Stimulated activated CD4-positive, alpha-beta T cell treated with anti-CD3 and anti-CD28 coated beads, Interleukin-12 subunit alpha, Interleukin-12 subunit beta, amount 100 ng/mL, for 48 hours (primary cell): ENCODE measurements around the gene L3MBTL4.

Source experiments
- DNase-seq, 3 donors: peaks; one replicate each; pipeline ENCODE4 v3.0.0-alpha.2; 2020; ENCODE audit warnings: low read depth in 2 of 3, low spot score in 1 of 3

L3MBTL4 gene

DNA sequence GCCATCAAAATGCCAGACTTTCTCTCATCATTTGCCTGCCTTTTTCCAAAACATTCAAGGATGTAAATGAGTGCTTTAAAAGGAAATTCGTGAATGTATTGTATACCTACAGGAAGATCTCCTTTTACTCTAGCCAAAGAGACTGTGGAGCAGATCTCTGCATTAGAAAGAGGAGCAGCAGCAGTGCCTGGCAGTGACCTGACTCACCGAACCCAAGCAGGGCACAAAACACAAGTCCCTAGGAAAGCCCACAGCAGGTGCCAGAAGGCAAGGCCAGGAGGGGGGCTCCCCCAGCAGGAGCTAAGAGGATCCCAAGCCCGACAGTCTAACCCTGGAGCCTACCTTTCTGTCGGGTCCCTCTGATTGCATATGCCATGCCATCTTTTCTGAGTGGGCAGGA is 47.9 kb downstream of the L3MBTL4 start:
- DNase-seq: no peak

DNA sequence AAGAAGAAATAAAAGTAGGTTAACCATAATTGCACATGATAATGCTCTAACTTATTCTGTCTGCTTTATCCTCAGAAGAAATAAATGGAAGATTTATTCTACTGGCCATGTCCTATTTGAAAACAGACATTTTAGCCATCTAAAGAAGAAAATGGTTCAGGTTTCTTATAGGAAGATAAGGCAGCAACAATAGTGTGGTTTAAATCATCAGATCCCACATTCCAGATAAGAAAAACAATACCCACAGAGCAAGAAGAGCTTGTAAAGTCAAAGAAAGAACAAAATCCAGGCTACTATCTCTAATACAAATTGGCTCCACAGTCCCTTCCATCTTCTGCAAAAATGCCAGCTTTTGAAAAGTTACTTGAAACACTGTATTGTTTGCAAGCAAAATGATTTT is 49.3 kb downstream of the L3MBTL4 start:
- DNase-seq: no peak

DNA sequence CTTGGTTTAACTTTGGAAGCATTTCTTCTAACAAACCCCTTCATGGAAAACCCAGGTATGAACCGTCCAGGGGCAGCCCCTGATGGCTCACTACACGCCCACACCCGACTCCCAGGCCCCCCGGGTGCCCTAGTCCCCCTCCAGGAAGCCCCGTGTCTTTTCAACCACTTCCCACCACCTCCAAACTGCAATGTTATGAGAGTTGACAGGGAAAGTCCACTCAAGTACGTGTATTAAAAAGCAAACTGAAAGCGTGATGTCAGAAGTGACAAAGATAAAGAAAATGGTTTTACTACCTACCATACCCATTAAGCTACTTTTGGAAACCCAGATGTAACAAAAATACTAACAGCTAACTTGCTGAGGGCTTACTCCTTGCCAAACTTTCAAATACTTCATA is 51.5 kb downstream of the L3MBTL4 start:
- no peak for DNase-seq

DNA sequence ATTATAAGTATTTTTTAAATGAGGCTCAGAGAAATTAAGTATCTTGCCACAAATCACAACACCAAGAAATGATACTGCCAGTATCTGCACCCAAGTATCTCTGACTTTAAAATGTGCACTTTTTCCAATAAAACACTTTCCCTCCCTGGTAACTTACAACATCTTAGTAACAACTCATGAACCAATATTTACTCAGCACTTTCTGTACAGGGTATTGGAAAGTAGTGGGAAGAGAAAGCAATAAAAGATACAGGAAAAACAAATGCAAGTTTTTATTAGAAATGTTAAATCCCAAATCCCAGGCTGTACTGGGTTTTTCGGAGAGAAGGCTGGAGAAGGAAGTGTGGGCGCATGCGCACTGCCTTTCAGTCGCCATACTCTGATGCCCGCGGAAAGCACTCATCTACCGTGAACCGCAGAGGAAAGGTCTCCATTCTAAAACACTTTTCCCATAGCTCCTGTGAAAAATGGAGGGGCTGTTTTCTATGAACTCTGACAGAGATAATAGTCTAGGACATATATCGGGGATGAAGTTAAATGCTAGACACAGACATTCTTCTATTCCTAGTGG is 52.1 kb downstream of the L3MBTL4 start:
- DNase-seq: no peak

DNA sequence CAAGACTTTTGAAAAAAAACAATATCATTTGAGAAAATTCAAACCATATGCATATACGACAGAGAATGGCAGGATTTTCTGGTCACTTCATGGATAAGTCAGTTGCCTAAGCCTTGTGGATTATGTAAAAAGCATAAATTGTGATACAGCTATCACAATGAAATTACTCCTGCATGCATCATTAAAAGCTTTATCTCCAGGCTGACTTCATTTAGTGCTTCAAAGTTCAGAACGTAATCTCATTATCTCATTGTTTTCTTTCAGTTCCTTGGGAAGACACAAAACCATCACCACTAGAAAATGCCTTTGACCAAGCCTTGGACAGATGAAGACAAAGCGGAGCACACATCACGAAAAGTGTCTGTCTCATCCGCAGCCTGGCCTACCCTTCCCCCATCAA is 57.0 kb downstream of the L3MBTL4 start:
- no peak for DNase-seq

DNA sequence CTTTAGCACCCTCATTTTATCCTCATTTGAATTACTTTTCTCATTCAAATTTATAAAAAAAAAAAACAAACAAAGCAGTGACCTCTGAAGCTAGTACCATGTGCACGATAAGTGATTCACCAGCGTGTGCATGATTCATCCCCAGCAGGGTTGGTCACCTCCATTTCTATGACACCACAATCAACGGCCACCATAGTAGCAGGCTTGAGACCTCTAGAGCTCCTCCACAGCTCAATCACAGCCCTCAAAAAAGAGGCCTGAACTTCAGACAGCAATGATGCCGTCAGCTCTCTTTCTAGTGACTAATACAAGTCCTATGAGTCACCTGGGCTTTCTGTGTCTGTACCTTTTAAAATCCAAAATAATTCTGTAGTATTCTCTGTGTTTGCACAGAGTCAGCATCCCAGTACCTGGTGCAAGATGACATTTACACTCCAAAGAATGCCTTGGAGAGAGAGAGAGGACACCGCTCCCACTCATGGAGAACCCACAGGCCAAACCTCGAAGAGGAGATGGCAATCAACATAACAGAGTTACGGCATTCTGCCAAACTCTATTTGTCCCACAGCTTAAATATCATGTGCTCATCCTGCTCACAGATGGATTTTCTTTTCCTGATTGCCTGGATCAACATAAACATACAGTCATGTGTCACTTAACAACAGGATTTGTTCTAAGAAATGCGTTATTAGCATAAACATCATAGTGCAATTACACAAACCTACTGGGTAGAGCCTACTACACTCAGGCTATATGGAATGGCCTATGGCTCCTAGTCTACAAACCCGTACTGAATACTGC is 58.7 kb downstream of the L3MBTL4 start:
- DNase-seq: no peak

DNA sequence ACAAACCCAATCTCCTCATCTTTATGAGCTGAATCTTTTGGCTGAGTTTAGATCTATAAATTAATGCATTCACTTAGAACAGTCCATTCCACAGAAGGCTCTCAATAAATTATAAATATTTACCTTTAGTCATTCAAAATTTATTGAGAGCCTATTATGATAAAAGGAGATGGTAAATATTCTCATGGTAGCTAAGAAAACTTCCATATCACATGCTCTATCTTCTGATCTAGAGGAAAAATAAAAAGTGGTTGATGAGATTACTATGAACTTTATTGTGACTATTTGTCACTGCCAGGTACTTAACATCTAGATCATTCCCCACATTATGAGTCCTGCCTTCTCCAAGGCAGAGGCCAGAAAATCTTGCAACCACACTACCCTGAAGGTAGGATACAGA is 62.4 kb downstream of the L3MBTL4 start:
- no peak for DNase-seq

DNA sequence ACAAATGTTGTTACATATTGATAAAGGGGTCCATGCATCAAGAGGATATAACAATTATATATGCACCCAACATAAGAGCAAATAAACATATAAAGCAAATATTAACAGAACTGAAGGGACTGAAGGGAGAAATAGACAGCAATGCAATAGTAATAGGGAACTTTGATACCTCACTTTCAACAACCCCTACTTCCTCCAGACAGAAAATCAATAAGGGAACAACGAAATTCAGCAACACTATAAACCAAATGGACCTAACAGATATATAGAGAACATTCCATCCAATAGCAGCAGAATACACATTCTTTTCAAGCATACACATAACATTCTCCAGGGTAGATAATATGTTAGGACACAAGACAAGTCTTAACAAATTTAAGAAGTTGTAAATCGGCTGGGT is 71.7 kb downstream of the L3MBTL4 start:
- no peak for DNase-seq

DNA sequence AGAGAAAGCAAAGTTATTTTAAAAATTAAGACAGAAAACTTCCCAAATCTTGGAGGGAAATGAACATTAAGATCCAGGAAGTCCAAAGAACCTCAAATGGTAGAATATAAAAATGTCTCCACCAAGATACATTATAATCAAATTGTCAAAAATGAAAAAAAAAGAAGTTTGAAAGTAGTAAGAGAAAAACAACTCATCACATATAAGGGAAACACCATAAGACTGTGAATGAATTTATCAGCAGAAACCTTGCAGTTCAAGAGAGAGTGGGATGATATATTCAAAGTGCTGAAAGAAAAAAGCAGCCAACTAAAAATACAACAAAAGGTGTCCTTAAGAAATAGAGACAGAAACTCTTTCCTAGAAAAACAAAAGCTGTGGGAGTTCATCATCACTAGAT is 73.0 kb downstream of the L3MBTL4 start:
- DNase-seq: no peak

DNA sequence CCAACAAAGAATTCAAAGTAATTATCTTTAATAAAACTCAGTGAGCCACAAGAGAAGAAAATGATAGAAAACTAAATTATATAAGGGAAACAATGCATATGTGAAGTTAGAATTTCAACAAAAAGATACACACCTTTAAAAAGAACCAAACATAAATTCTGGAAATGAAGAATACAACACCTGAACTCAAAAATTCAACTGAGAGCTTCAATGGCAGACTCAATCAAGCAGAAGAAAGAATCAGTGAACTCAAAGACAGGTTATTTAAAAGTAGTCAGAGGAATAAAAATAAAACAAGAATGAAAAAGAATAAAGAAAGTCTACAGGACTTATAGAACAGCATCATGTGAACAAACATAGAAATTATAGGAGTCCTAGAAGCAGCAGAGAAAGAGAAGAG is 73.4 kb downstream of the L3MBTL4 start:
- no peak for DNase-seq

DNA sequence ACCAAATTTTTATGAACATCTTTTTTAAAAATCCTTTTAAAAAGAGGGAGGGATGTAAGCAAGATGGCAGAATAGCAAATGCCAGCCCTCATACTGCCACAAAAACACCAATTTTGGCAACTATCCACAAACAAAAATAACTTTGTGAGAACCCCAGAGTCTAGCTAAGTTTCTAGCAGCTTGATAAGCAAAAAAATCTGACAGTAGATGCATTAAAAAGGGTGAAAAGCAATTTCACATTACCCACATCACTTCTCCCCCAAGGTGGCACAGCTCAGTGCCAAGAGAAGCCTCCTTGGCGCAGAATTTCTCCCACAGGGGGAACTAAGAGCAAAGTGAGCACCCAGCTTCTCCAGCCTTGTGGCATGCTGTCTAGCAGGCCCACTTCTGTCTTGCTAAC is 74.6 kb downstream of the L3MBTL4 start:
- no peak for DNase-seq

DNA sequence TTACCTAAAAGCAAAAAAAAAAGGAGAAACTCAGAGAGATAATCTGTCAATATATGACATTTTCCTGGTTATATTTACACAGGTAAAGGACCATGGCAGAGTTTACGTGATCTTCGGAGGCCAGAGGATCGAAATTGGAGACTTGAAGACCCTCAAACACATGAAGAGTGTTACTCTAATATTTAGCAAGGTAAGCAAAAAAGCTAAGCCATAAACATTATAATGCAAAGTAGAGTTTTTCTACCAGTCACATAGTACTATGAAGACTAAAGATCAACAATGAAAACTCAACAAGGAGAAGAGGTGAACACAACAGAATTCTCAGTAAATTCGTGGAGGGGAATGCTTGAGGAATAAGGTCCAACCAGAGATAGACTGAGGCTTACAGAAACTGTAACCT is 78.5 kb downstream of the L3MBTL4 start:
- DNase-seq: no peak

DNA sequence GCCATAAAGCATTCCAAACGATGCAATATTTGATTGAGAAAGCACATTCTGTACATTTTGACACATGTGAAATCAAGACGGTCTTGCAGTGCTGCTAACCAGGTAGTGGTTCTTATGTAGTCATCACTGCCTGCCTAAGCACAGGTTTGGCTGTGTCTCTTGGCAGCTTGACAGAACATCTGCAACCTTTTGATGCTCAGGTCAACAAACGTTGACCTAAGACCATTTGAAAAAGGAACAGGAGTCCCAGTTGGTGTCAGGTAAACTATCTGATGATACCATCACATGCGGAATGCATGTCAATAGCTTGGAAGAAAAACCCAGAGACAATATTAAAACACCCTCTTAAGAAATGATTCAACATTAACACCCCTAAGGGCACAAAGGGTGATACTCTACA is 80.7 kb downstream of the L3MBTL4 start:
- DNase-seq: no peak

DNA sequence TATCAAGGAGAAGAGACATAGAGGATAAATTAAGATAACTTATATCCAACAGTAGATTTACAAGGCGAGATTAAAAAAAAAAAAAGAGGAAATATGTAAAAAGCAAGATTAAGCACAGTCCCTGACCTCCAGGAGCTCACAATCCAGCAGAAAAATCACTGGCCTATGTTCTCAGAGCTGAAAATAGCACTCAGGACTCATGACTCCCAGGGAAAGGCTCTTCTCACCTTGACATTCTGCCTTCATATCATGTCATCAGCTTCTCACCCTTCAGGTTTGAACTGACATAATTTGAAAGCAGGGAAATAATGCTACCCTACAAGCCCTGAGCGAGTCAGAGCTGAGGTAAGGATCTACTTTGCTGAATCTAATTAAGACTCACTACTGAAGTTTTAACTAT is 82.8 kb downstream of the L3MBTL4 start:
- DNase-seq: no peak

DNA sequence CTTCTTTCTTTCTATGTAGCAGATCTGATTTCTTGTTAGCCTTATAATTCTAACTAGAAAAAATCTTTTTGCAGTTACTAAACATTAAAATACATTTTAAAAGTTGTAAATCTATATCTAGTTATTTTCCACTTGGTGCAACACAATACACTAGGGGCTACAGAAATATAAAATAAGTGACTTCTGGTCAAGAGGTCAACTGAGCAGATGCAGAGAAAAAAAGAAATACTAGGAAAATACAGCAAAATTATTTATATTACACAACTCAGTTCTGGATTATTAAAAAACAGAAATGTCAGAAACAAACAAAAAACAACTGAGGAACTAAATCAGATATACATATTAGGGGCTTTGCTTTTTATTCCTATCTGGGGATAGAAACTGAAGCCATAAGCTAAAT is 83.9 kb downstream of the L3MBTL4 start:
- no peak for DNase-seq

DNA sequence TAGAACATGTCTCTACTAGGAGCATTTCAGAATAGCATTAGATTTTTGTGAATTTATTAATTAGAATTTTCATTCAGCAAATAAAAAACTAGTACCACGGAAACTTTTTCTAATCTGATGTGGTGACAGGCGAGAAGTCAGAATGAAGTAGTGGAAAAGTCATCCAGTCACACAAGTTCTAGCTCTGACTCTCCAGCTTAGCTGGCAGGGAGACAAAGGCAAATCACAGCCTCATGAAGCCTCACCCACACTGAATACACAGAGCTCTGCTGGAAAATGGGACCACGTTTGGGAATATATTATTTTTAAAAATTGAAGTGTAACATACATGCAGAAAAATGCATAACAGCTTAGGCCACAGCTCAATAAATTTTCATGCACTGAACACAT is 86.1 kb downstream of the L3MBTL4 start:
- DNase-seq: no peak

DNA sequence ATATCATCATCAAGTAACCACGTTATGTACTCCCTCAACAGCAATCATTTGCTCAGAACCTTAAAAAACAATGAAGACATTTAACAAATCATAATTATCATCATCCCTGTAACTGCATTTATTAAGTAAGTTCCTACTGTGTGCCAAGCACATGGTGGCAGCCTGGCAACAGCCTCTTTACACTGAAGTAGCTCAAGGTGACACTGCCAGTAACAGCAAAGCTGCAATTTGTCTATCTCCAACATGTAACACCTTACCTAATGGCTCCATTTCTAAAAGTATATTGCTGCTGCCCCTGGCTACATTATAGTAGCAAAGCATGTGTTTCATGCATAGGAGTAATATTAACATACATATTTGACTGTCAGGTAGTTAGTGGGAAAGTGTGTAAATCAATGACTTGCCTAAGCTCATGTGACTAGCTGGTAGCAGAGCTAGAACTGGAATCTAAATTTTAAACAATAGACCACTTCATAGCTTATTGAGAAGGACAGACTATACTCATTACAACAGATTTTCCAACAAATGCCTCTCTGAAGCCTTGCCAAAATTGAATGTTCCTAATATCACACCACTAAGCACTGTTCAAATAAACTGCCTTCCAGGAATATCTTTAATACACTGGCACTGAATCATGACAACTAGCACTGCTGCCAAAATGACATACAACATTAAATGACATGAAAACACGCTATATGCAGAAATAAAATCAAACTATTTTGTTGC is 86.7 kb downstream of the L3MBTL4 start:
- DNase-seq: no peak

DNA sequence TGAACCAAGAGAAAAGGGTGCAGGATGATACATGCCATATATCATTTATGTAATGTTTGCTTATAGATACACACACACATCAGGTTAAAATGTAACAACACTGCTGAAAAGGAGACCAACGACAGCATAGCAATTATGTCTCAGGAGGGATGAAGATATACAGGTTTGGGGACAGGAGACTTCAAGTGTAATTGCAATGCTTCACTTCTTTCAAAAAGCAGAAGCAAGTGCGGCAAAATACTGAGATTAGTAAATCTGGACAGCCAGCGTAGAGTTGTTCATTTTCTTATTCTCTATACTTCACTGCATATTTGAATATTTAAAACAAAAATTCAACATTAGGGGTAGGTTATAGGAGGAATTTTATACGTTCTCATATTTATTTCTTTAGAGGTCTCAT is 87.2 kb downstream of the L3MBTL4 start:
- no peak for DNase-seq

DNA sequence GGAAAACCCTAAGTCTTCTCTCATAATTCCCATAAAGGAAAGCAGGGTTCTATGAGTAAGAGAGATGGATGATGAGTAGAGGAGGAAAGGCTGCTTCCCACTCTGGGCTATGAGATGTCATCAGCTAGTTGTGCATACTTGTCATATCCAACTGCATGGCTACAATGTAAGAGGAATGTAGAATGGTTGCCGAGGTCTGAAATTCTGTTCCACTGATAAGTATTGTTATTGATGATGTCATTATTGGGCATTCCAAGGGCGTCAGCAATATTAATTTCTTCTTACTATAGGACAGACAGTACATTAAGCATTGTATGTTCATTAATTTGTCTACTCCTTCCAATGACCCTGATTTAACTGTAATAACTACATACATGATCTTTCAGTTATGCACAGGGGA is 88.1 kb downstream of the L3MBTL4 start:
- DNase-seq: no peak

DNA sequence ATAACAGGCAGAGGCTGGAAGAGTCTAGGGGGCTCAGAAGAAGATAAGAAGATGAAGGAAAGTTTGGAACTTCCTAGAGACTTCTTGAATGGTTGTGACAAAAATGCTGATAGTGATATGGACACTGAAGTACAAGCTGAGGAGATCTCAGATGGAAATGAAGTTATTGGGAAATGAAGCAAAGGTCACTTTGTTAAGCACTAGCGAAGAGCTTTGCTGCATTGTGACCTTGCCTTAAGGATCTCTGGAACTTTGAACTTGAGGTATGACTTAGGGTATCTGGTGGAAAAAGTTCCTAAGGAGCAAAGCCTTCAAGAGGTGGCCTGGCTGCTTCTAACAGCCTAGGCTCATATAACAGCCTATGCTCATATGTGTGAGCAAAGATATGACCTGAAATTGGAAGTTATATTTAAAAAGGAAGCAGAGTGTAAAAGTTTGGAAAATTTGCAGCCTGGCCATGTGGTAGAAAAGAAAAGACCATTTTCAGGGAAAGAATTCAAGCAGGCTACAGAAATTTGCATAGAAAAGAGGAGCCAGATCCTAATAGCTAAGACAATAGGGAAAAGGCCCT is 91.3 kb downstream of the L3MBTL4 start:
- no peak for DNase-seq

DNA sequence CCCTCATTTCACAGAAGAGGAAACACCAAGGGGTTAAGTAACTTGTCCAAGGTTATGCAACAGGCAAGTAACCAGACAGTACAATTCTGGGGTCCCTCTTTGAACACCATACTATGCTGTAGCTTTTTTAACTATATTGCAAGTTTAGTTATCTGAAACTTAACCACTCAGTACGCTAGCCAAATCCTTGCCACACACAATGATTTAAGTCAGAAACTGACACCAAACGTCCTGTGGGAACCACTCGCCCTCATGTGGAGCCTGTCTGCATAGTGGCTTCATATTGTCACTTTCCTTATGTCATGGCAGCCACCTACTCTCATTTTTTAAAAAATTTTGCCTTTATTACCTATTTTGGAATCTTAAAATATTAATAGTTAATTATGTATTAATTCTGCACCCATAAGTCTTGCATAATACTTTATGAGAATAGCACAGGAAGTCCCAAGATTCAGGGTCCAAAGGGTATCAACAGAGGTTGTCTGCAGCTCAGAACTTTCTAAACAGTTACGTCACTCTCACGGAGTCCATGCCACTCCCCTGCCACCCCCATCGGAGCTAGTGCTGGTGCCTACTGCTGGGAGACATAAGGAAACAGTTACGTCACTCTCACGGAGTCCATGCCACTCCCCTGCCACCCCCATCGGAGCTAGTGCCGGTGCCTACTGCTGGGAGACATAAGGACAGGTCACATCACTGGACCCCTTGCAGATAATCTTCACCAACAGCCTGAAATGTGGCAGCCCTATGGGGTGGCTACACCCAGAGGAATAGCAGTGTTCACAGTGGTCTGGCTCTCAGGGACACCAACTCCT is 99.0 kb downstream of the L3MBTL4 start:
- DNase-seq: no peak
